Neural cell (in vitro differentiated cells): Measurements from ENCODE around the gene FN3K. TPM values are rescaled to one million over a fixed set of nuclear protein-coding genes. Genes with fewer than 3 reads are reported as not detected.

Experiments
- H2AFZ ChIP-seq: fragments of 200-600, 300-800 bp; sonication (generic), shearing (Covaris generic); 2 replicates; pipeline ENCODE4 v1.6.0; 2014; ENCODE audit warnings: low read depth, mild to moderate bottlenecking, antibody characterized with exemption, low read length, moderate library complexity
- H3F3A ChIP-seq: fragments of 200-600 bp; shearing (Covaris generic); 2 replicates; pipeline ENCODE4 v1.6.1; 2016; ENCODE audit warnings: mild to moderate bottlenecking, moderate library complexity, mixed read lengths, antibody characterized with exemption, low read length; ENCODE audit not compliant: insufficient read depth, poor library complexity, severe bottlenecking
- H3K27ac ChIP-seq: fragments of 200-600, 300-800 bp; sonication (generic), shearing (Covaris generic); 2 replicates; pipeline ENCODE4 v1.5.1; 2014; ENCODE audit warnings: mild to moderate bottlenecking, low read length, moderate library complexity
- H3K27me3 ChIP-seq: fragments of 300-800, 200-600 bp; sonication (generic), shearing (Covaris generic); 2 replicates; pipeline ENCODE4 v1.6.0; 2014; ENCODE audit warnings: mild to moderate bottlenecking, low read depth, low read length, moderate library complexity; ENCODE audit not compliant: insufficient read depth
- H3K36me3 ChIP-seq: fragments of 300-800, 200-600 bp; sonication (generic), shearing (Covaris generic); 2 replicates; pipeline ENCODE4 v1.5.1; 2014; ENCODE audit warnings: mild to moderate bottlenecking, antibody characterized with exemption, low read length, moderate library complexity; ENCODE audit not compliant: insufficient read depth
- H3K4me2 ChIP-seq: fragments of 300-800, 200-600 bp; sonication (generic), shearing (Covaris generic); 2 replicates; pipeline ENCODE4 v1.6.0; 2014; ENCODE audit warnings: mild to moderate bottlenecking, low read length
- H3K4me3 ChIP-seq: fragments of 300-800, 200-600 bp; sonication (generic), shearing (Covaris generic); 2 replicates; pipeline ENCODE4 v1.5.1; 2014; ENCODE audit warnings: mild to moderate bottlenecking, low read length, moderate library complexity
- H3K79me2 ChIP-seq: fragments of 200-600 bp; shearing (Covaris generic); replicated peaks from 2 replicates; pipeline ENCODE4 v1.6.0; 2014; ENCODE audit warnings: mild to moderate bottlenecking, low read length, moderate library complexity; ENCODE audit not compliant: insufficient read depth
- H3K9ac ChIP-seq: fragments of 300-800, 200-600 bp; sonication (generic), shearing (Covaris generic); 2 replicates; pipeline ENCODE4 v1.6.1; 2016; ENCODE audit warnings: mild to moderate bottlenecking, low read length, mixed read lengths
- H3K9me2 ChIP-seq: fragments of 200-600 bp; shearing (Covaris generic); 2 replicates; pipeline ENCODE4 v1.6.1; 2016; ENCODE audit warnings: mild to moderate bottlenecking, low read length, mixed read lengths; ENCODE audit not compliant: insufficient read depth
- H3K9me3 ChIP-seq: fragments of 200-600, 300-800 bp; sonication (generic), shearing (Covaris generic); 2 replicates; pipeline ENCODE4 v1.6.1; 2016; ENCODE audit warnings: mild to moderate bottlenecking, mixed run types, low read length, moderate library complexity, mixed read lengths
- H4K20me1 ChIP-seq: fragments of 200-600 bp; shearing (Covaris generic); 2 replicates; pipeline ENCODE4 v1.6.1; 2016; ENCODE audit warnings: mild to moderate bottlenecking, mixed run types; ENCODE audit not compliant: insufficient read depth
- CTCF ChIP-seq: fragments of 450-650 bp; IDR thresholded peaks from 2 replicates; pipeline ENCODE4 v1.5.1; 2014; ENCODE audit warnings: antibody characterized with exemption, mild to moderate bottlenecking, moderate library complexity; ENCODE audit not compliant: poor library complexity, severe bottlenecking
- EP300 ChIP-seq: fragments of 450-650 bp; conservative IDR thresholded peaks from 2 replicates; pipeline ENCODE4 v1.6.1; 2014; ENCODE audit warnings: antibody characterized with exemption, mild to moderate bottlenecking, moderate library complexity; ENCODE audit not compliant: poor library complexity, severe bottlenecking
- MXI1 ChIP-seq: fragments of 450-650 bp; conservative IDR thresholded peaks from 2 replicates; pipeline ENCODE4 v1.6.1; 2014; ENCODE audit warnings: antibody characterized with exemption, mild to moderate bottlenecking; ENCODE audit not compliant: poor library complexity, severe bottlenecking
- POLR2AphosphoS5 ChIP-seq: IDR thresholded peaks from 2 replicates; pipeline ENCODE4 v1.6.1; 2012
- RAD21 ChIP-seq: fragments of 450-650 bp; conservative IDR thresholded peaks from 2 replicates; pipeline ENCODE4 v1.6.1; 2014; ENCODE audit warnings: antibody characterized with exemption, mild to moderate bottlenecking, moderate library complexity
- SMC3 ChIP-seq: fragments of 450-650 bp; conservative IDR thresholded peaks from 2 replicates; pipeline ENCODE4 v1.6.1; 2014; ENCODE audit warnings: antibody characterized with exemption, mild to moderate bottlenecking, moderate library complexity; ENCODE audit not compliant: poor library complexity
- TAF1 ChIP-seq: IDR thresholded peaks from 2 replicates; pipeline ENCODE4 v1.6.1; 2012; ENCODE audit warnings: low read depth
- polyA plus RNA-seq: library from polyadenylated mRNA; depleted of rRNA; stranded (reverse); fragments of >200 nt; gene quantifications from 2 replicates; pipeline ENCODE4 v1.2.3, GENCODE V29; 2014
- TF ChIP-seq, protein P1 (sequence below): IDR thresholded peaks from 2 replicates; pipeline ENCODE4 v1.6.1; 2012; ENCODE audit warnings: borderline replicate concordance

The FN3K gene
- polyA plus RNA-seq, 1 donor from 2014 or later = 6.0 TPM

GRCh38 chr17:82750241-82750908 lies 15.0 kb downstream of the FN3K start:
- H3K27ac ChIP-seq = no peak overlapping the region

GRCh38 chr17:82751171-82751570 lies 15.8 kb downstream of the FN3K start:
- TF ChIP-seq RAD21 = peak; percentile 16
- no peak for TF ChIP-seq TAF1
- no peak for TF ChIP-seq EP300
- TF ChIP-seq SMC3 = peak; percentile 14
- peak; percentile 40 for TF ChIP-seq CTCF
- H3K9ac ChIP-seq = peak overlapping the region; percentile 52

More at GRCh38 chr17:82750241-82750908, 15.0 kb downstream of the FN3K start:
- no peaks in the 10 kb centered on the region for H4K20me1 ChIP-seq
- H2AFZ ChIP-seq = no peak overlapping the region
- H3K4me3 ChIP-seq = peak overlapping the region; percentile 13
- H3K9me2 ChIP-seq = no peaks in the 10 kb centered on the region
- no peak overlapping the region for H3K9ac ChIP-seq
- H3K79me2 ChIP-seq = peaks cover 12% of the 10 kb centered on the region
- H3K36me3 ChIP-seq = no peaks in the 10 kb centered on the region
- H3K4me2 ChIP-seq = no peak overlapping the region
- no peaks in the 10 kb centered on the region for H3F3A ChIP-seq
- H3K27me3 ChIP-seq = no peaks in the 10 kb centered on the region
- H3K9me3 ChIP-seq = no peaks in the 10 kb centered on the region
- no peak for TF ChIP-seq EP300
- TF ChIP-seq, protein P1, sequence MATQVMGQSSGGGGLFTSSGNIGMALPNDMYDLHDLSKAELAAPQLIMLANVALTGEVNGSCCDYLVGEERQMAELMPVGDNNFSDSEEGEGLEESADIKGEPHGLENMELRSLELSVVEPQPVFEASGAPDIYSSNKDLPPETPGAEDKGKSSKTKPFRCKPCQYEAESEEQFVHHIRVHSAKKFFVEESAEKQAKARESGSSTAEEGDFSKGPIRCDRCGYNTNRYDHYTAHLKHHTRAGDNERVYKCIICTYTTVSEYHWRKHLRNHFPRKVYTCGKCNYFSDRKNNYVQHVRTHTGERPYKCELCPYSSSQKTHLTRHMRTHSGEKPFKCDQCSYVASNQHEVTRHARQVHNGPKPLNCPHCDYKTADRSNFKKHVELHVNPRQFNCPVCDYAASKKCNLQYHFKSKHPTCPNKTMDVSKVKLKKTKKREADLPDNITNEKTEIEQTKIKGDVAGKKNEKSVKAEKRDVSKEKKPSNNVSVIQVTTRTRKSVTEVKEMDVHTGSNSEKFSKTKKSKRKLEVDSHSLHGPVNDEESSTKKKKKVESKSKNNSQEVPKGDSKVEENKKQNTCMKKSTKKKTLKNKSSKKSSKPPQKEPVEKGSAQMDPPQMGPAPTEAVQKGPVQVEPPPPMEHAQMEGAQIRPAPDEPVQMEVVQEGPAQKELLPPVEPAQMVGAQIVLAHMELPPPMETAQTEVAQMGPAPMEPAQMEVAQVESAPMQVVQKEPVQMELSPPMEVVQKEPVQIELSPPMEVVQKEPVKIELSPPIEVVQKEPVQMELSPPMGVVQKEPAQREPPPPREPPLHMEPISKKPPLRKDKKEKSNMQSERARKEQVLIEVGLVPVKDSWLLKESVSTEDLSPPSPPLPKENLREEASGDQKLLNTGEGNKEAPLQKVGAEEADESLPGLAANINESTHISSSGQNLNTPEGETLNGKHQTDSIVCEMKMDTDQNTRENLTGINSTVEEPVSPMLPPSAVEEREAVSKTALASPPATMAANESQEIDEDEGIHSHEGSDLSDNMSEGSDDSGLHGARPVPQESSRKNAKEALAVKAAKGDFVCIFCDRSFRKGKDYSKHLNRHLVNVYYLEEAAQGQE = no peak
- TF ChIP-seq POLR2AphosphoS5 = no peak
- no peak for TF ChIP-seq MXI1
- no peak for TF ChIP-seq SMC3
- no peak for TF ChIP-seq CTCF
- no peak for TF ChIP-seq TAF1

More at GRCh38 chr17:82751171-82751570, 15.8 kb downstream of the FN3K start:
- no peaks in the 10 kb centered on the region for H3K9me2 ChIP-seq
- H3K4me3 ChIP-seq = peak overlapping the region; percentile 68
- H3K79me2 ChIP-seq = peaks cover 17% of the 10 kb centered on the region
- H4K20me1 ChIP-seq = no peaks in the 10 kb centered on the region
- H3K36me3 ChIP-seq = no peaks in the 10 kb centered on the region
- no peaks in the 10 kb centered on the region for H3F3A ChIP-seq
- H3K27me3 ChIP-seq = no peaks in the 10 kb centered on the region
- no peak overlapping the region for H2AFZ ChIP-seq
- no peaks in the 10 kb centered on the region for H3K9me3 ChIP-seq
- no peak overlapping the region for H3K27ac ChIP-seq
- H3K4me2 ChIP-seq = no peak overlapping the region
